Suppressor macrophage treated with lipopolysaccharide for 4 hours (primary cell): ENCODE measurements around the gene HYCC1.
A peak's percentile ranks its signal among the peaks of the same experiment; 100 is the strongest.

ENCODE experiments used
- DNase-seq: peaks from one replicate; pipeline ENCODE4 v3.0.0-alpha.2; 2020

HYCC1 gene

DNA sequence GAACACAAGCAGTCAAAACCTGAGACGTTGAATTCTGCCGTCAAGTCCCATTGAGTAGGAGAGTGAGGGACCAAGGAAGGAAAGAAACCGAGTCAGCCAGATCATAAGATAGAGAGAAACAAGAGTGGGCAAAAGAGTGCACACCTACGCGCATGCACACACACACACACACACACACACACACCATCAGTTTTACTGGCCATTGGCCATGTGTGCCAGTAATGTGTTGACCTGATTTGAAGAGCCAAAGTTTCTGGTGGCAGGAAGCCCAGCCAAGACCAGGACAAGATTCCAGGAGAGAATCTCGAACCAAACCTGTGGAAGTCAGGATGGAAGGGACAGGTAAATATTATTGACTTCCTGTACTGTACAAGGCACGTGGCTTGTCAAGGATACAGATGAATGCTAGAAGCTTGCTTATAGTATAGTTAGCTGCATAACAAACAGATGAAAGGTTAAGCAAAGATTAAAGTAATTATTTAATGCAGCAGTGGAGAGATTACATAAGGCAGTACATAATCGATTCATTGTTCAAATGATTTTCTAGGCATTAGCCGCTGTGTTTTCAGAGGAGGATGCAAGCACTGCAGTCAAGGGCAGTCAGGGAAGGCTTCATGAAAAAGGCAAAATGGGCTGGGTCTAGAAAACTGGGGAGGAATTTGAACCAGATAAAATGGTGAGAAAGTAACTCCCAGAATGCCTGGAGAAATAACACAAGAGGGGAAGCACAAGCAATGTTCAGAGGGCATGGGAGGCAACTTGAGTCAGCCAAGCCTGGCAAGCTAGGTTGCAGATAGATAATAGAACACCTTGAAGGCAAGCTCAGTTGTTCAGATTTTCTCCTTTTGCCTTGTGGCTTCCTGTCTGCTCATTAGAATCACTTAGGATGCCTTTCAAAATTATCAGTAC lies 2.7 kb upstream of the HYCC1 start:
- no peak for DNase-seq

DNA sequence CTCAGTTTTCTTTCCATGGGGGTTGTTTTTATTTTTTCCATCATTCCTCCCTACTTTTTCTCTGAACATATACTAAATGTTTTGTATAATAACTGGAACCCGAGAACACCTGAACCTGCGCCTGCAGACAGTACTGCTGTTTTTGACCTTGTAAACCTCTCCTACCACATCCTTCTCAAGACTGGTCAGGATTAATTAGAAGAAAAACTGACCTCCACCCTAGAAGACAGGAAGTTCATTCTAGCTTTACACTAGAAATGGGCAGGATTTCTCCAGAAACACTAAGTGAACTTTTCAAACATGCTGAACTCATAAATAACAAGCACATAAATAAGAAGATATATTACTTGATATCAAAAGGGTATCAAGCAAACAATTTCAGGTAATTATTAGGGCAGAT lies 751 bp upstream of the HYCC1 start:
- no peak for DNase-seq

GRCh38 chr7:23012908-23013714 lies 819 bp downstream of the HYCC1 start:
- peak; percentile 18 for DNase-seq

- DNase-seq, result no peak
These were observed 1.7 kb downstream of the HYCC1 start for GRCh38 chr7:23012186-23012585.

DNA sequence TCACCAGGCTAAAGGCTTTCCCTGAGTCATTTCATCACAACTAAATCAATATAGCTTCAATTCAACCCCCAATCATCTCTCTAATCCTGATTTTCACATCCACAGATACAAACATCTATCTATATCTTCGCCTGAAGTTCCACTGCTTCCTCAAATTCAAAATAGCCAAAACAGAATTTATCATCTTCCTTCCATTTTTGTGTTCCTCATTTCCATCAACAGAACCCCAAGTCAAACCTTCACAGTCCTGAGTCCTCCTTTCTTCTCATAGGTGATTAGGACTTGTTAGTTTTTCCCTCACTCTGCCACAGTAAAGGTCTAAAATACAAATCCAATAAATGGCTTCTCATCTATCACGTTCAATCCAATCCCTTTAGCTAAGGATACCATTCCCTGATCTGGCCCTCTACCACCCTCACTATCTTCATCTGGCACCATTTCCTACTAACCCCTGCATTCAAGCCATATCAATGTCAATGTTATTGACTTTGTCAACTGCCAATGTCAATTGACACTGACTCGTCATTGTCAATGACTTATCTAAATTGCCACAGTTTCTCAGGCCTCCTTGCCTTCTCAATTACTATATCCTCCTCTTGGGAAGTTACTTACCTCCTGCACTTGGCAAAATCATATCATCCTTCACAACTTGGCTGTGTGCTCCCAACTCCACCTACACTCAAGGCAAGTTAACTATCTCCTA lies 2.6 kb downstream of the HYCC1 start:
- DNase-seq, result no peak

- DNase-seq, result no peak
These were observed 4.6 kb downstream of the HYCC1 start for GRCh38 chr7:23009303-23009702.

- DNase-seq, result no peak
These were observed 9.7 kb downstream of the HYCC1 start for GRCh38 chr7:23004247-23004520.

DNA sequence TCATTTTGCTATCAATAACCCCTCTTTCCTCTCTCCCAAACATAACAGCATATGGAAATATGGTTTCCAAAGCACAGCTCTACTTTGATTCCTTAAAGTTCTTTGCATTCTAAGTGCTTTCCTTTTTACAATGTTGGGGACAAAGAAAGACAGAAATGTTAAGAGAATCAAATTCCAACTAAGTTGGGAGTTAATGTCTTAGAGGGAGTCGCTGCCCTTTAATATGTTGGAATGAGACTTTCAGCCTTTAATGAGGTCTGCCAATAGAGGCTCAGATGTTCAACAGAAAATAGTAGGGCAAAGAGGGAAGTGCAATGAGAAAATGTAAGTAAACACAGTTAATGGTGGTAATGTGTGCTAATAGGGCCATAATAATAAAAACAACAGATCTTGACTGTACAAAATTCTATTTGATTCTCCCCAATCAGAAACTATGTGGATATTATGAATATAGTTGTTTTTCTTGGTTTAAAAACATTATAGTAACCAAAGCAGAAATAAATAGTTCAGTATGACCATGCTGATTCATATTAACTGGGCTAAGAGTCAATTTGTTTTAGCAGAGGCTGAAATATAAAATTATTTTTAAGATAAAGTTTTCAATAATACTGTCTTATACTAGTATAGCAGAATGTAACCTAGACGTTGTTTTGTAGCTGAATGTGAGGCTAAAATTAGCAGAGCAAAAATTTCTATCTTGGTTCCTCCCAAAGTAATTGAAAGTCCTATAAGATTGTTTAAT lies 10.3 kb downstream of the HYCC1 start:
- DNase-seq, result no peak

DNA sequence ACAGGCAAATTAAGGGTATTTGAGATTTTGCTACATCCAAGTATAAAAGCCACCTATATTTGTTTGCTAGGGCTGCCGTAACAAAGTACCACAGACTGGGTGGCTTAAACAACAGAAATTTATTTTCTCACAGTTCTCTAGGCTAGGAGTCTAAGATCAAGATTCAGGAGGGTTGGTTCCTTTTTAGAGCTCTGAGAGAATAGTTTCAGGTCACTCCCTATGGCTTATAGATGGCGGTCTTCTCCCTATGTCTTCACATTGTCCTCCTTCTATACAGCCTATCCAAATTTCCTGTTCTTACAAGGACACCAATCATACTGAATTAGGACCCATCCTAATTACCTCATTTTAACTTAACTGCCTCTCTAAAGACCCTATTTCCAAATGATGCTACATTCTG lies 11.2 kb downstream of the HYCC1 start:
- DNase-seq, result no peak

GRCh38 chr7:23001610-23002009 lies 12.3 kb downstream of the HYCC1 start:
- DNase-seq, result no peak

GRCh38 chr7:23000597-23001360 lies 13.2 kb downstream of the HYCC1 start:
- no peak for DNase-seq

GRCh38 chr7:22998519-22998896 lies 15.4 kb downstream of the HYCC1 start:
- DNase-seq, result no peak

DNA sequence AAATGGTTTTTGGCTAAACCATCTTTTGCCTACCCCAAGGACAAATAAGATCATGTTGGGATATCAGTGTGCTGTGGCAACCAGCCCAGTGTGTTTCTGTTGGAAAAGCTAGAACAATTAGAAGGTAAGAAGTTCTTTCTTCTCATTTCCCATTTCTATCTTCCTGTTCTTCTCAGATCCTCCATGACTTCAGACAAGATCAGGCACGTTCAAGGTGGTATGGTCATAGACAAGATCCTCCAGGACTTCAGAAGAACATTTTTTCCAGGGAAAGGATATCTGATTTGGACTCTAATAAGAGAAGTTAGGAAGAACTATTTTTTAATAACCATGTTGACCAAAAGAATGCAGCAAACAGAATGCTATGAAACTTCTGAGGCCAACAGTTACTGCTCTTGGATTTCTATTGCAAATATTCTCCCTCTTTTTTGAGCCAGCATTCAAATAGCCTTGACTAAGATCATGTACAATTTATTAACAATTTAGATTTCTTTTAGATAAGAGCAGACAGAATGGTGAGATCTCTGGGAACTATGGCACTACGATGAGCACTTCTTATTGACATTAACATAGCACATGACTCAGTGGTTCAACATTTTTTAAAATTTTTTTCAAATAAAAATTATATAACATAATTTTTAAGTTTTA lies 15.9 kb downstream of the HYCC1 start:
- no peak for DNase-seq

DNA sequence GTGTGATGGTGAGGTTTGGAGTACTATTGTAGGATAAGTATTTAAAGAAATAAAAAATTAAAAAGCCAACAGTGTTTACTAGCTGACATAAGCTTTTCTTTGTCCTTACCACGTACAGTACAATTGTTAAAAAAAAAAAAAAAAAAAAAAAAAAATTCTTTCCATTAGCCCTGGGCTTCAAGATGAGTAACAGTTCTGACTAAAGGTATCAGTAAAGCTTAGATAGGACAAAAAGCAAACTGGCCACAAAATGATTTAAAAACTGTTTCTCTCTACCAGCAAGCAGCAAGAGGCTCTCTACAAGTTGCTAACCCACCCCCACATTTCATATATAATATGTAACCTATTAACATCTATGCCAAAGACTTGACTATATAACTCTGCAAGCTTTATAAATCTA lies 17.5 kb downstream of the HYCC1 start:
- no peak for DNase-seq

GRCh38 chr7:22995011-22995410 lies 18.9 kb downstream of the HYCC1 start:
- DNase-seq, result no peak

DNA sequence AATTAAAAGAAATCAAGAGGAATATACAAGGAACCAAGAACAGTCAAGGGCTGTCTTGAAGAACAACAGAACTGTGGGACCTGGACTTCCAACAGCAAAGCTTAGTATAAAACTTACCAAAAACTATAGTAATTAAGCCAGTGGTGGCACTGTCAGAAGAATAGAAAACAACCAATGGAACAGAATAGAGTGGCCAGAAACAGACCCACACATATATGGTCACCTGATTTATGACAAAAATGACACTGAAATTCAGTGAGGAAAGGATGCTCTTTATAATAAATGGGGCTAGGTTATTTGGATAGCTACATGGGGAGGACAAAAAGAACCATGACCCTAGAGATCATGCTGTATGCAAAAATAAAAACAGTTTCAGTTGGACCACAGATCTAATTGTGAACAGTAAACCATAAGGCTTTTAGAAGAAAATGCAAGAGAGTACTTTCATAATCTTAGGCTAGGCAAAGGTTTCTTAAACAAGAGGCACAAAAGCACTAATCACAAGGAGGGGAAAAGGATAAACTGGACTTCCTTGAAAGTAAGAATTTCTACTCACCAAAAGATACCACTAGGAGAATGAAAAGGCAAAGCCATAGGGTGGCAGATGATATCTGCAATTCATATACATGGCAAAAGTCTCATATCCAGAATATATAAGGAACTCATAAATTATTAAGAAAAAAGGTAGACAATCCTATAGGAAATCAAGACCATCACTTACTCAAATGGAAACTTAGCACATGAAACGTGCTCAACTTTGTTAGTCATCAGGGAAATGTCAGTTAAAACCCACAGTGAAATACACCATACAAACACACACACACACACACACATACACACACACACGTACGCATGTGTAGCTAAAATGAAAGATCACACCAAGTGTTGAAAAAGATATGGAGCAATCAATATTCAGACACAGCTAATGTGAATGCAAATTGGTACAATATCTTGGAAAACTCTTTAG lies 20.8 kb downstream of the HYCC1 start:
- DNase-seq, result no peak

DNA sequence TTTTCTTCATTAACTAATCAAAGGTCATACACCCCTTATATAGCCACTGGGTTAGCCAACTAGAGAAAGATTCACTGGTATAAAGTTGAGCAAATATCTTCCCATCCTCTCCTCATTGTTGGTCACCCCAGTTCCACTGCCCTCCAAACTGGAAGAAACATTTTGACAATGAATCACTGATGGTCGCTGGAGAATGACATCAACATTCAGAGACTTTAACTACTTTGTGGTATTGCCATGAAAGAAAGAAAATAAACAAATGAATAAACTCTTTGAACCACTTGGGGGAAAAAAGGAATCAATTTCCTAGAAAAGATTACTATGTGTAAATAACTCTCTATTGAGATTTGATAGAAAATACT lies 23.4 kb downstream of the HYCC1 start:
- DNase-seq, result no peak

- no peak for DNase-seq
These were observed 24.0 kb downstream of the HYCC1 start for GRCh38 chr7:22989643-22990587.

DNA sequence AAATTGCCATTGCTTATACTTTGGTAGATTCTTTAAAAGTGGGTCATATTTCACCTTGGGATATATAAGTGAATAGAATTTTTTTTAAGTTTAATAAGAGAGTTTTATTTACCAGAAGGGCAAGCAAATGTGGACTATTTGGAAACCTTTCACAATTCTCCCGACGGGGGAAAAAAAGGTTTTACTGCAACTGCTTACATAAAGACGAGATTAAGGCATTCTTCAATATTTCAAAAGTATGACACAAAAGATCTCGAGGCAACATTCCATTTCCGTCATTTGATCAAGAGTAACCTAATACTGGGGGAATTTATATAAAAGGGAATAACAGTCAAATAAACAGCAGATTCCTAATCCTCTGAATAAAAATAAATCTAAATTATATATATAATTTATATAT lies 28.5 kb downstream of the HYCC1 start:
- no peak for DNase-seq
